Natural killer cell treated with Interleukin-12 subunit alpha and Interleukin-12 subunit beta and Interleukin-15 and Interleukin-18, amount 100 ng/mL, for 72 hours (primary cell): ENCODE data around the gene GCSH. TPM values are rescaled to one million over a fixed set of nuclear protein-coding genes. Genes with fewer than 3 reads are reported as not detected.
A peak's percentile ranks its signal among the peaks of the same experiment; 100 is the strongest.
"Not testable (repeated sequence)": the region's sequence is repeated elsewhere in the genome, so short reads cannot be mapped to it uniquely, and the experiment has no call there.

Source experiments
- ATAC-seq, 2 donors: fragments of 150-1000 bp; cut with Tn5 transposase in 1 of 2; sonication (Bioruptor Pico), chemical (Tn5 transposase) in 1 of 2; 2 replicates each; pipeline ENCODE4 v1.10.0; 2021
- DNase-seq: peaks from one replicate; pipeline ENCODE4 v3.0.0; 2022; ENCODE audit warnings: low spot score
- H3K27ac Mint-ChIP-seq, 2 donors: 1 replicate in 1 of 2; 2 replicates in 1 of 2; pipeline ENCODE4 v1.8.0; 2022; ENCODE audit warnings: mixed read lengths in 2 of 2, mild to moderate bottlenecking in 1 of 2, moderate library complexity in 1 of 2
- H3K27me3 Mint-ChIP-seq, 2 donors: 1 replicate in 1 of 2; 2 replicates in 1 of 2; pipeline ENCODE4 v1.8.0; 2022; ENCODE audit warnings: mixed read lengths in 2 of 2
- H3K36me3 Mint-ChIP-seq: one replicate; pipeline ENCODE4 v1.8.0; 2022; ENCODE audit warnings: mixed read lengths
- H3K4me1 Mint-ChIP-seq, 2 donors: 1 replicate in 1 of 2; 2 replicates in 1 of 2; pipeline ENCODE4 v1.8.0; 2022; ENCODE audit warnings: low read depth in 2 of 2, mixed read lengths in 2 of 2, mild to moderate bottlenecking in 1 of 2
- H3K4me3 Mint-ChIP-seq: one replicate; pipeline ENCODE4 v1.8.0; 2022; ENCODE audit warnings: mixed read lengths
- H3K9me3 Mint-ChIP-seq: 2 replicates; pipeline ENCODE4 v1.8.0; 2022; ENCODE audit warnings: mixed read lengths
- total RNA-seq, 2 donors: library from RNA; stranded (reverse); gene quantifications; one replicate each; pipeline ENCODE4 v1.2.3, GENCODE V29; 2022

The GCSH gene
- total RNA-seq, 2 donors from 2014 or later: 10.6 to 38.7 TPM

- no peaks in the 10 kb centered on the region for H3K27me3 Mint-ChIP-seq
These were observed 25.3 kb upstream of the GCSH start for GRCh38 chr16:81121474-81121990.

DNA sequence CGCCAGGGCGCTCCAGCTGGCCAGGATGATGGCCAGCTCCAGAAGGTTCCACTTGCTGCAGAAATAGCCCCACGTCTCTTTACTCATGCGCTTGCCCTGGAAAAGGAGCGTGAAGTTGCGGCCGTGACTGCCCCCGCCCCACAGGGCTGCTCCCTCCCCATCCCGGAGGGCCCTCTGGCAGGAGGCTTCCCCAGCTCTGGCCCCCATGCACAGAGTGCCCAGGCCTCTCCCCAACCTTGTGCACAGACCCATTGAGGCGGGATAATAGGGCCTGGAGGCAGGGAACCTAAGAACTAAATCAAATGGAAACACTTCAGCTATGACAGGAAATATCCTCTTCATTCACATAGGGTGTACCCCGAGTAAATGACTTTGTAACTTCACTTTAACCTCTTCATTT, 21.2 kb upstream of the GCSH start:
- H3K27me3 Mint-ChIP-seq: peaks cover 2 to 8% of the 10 kb centered on the region in 2 donors
- H3K9me3 Mint-ChIP-seq: no peaks in the 10 kb centered on the region
- ATAC-seq (peak in 1 of 2 donors; percentile 45), DNase-seq (no peak)
- H3K36me3 Mint-ChIP-seq: no peaks in the 10 kb centered on the region
- H3K4me3 Mint-ChIP-seq: no peak overlapping the region
- no peak overlapping the region for H3K27ac Mint-ChIP-seq
- H3K4me1 Mint-ChIP-seq: no peaks in the 10 kb centered on the region

More at GRCh38 chr16:81121474-81121990, 25.3 kb upstream of the GCSH start:
- Mint-ChIP-seq H3K9me3 (no peaks in the 10 kb centered on the region), H3K4me3 (no peak overlapping the region), H3K4me1 (no peaks in the 10 kb centered on the region), H3K27ac (no peak overlapping the region), H3K36me3 (no peaks in the 10 kb centered on the region)
- ATAC-seq (no peak), DNase-seq (no peak)

DNA sequence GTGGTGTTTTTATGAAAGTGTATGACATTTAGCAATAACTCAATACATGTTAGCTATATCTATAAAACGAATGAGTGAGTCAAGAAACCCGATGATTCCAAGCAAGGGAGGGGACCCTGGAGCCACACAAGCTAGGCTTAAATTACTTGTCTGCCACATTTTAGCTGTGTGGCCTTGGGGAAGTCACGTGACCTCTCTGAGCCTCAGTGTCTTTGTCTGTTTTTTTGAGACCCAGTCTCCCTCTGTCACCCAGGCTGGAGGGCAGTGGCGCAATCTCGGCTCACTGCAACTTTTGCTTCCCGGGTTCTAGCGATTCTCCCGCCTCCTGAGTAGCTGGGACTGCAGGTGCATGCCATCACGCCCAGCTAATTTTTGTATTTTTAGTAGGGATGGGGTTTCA, 20.1 kb upstream of the GCSH start:
- no peak overlapping the region for H3K4me3 Mint-ChIP-seq
- no peak for DNase-seq
- peaks cover 3 to 8% of the 10 kb centered on the region in 2 donors for H3K27me3 Mint-ChIP-seq
- no peak overlapping the region for H3K27ac Mint-ChIP-seq
- H3K9me3 Mint-ChIP-seq: no peaks in the 10 kb centered on the region
- no peaks in the 10 kb centered on the region for H3K4me1 Mint-ChIP-seq
- H3K36me3 Mint-ChIP-seq: no peaks in the 10 kb centered on the region
- ATAC-seq: no peak

DNA sequence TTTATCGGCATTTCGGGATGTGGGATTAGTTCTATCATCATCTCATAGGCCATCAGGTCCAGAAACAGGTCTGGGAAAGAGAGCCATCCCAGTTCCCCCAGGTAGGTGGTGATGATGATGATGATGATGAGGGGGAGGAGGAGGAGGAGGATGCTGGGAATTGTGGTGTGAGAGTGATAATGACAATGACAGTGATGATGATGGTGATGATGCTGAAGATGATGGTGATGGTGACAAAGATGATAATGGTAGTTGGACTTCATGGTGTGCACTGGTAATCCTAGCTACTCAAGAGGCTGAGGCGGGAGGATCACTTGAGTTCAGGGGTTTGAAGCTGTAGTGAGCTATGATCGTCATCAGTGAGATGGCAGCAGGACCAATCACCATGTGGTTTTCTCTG, 16.3 kb upstream of the GCSH start:
- ATAC-seq (no peak), DNase-seq (no peak)
- Mint-ChIP-seq H3K4me3 (no peak overlapping the region), H3K36me3 (no peaks in the 10 kb centered on the region), H3K4me1 (no peaks in the 10 kb centered on the region), H3K9me3 (no peaks in the 10 kb centered on the region), H3K27me3 (peaks cover 4 to 8% of the 10 kb centered on the region in 2 donors), H3K27ac (no peak overlapping the region)

DNA sequence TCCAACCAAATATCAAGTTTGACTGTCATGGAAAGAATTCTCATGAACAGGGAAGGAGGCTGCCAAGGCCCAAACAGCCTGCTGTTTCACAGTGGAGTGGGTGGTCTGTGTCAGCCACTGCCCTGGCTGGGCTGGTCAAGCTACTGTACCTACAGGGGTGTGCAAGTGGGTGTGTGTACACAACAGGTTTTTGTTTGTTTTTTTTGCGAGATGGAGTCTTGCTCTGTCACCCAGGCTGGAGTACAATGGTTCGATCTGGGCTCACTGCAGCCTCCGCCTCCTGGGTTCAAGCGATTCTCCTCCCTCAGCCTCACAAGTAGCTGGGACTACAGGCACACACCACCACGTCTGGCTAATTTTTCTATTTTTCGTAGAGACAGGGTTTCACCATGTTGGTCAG, 13.1 kb upstream of the GCSH start:
- DNase-seq, ATAC-seq: not testable (repeated sequence)

GRCh38 chr16:81107511-81107910, 11.3 kb upstream of the GCSH start:
- DNase-seq (no peak), ATAC-seq (no peak)
- Mint-ChIP-seq H3K27ac (no peak overlapping the region), H3K9me3 (no peaks in the 10 kb centered on the region), H3K4me1 (no peaks in the 10 kb centered on the region), H3K27me3 (peaks cover 8 to 9% of the 10 kb centered on the region in 2 donors), H3K4me3 (no peak overlapping the region), H3K36me3 (no peaks in the 10 kb centered on the region)

More for the DNA sequence above, 13.1 kb upstream of the GCSH start:
- not testable (repeated sequence) for H3K4me3 Mint-ChIP-seq, H3K27me3 Mint-ChIP-seq, H3K9me3 Mint-ChIP-seq, H3K36me3 Mint-ChIP-seq, H3K4me1 Mint-ChIP-seq, H3K27ac Mint-ChIP-seq

- H3K27ac Mint-ChIP-seq: no peak overlapping the region
- peaks cover 8% of the 10 kb centered on the region in 2 donors for H3K27me3 Mint-ChIP-seq
- H3K36me3 Mint-ChIP-seq: no peaks in the 10 kb centered on the region
- no peak overlapping the region for H3K4me3 Mint-ChIP-seq
- ATAC-seq (no peak), DNase-seq (no peak)
- H3K9me3 Mint-ChIP-seq: no peaks in the 10 kb centered on the region
- no peaks in the 10 kb centered on the region for H3K4me1 Mint-ChIP-seq
These were observed 10.8 kb upstream of the GCSH start for GRCh38 chr16:81106826-81107503.

GRCh38 chr16:81105946-81106345, 9.8 kb upstream of the GCSH start:
- no peaks in the 10 kb centered on the region for H3K36me3 Mint-ChIP-seq
- no peaks in the 10 kb centered on the region for H3K4me1 Mint-ChIP-seq
- no peaks in the 10 kb centered on the region for H3K9me3 Mint-ChIP-seq
- no peak for ATAC-seq
- no peak overlapping the region for H3K27ac Mint-ChIP-seq
- H3K4me3 Mint-ChIP-seq: no peak overlapping the region
- H3K27me3 Mint-ChIP-seq: peaks cover 8% of the 10 kb centered on the region in 2 donors
- no peak for DNase-seq

DNA sequence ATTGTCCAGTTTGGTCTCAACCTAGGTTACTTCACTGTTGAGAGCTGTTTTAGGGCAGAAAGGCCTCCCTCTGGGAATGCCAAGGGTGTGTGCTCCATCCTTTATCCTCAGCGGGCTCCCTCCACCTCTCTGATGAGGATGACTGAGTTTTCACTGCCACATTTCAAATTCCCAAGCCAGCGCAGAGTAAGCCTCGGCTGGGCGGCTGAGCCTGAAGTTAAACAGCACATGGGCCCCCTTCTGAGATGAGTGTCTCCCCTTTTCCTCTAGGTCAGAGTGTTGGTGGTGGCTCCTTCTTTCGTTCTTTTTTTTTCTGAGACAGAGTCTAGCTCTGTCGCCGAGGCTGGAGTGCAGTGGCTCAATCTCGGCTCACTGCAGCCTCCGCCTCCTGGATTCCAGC, 5.5 kb upstream of the GCSH start:
- no peaks in the 10 kb centered on the region for H3K36me3 Mint-ChIP-seq
- H3K27me3 Mint-ChIP-seq: peaks cover 2 to 8% of the 10 kb centered on the region in 2 donors
- ATAC-seq (no peak), DNase-seq (no peak)
- H3K4me1 Mint-ChIP-seq: peaks cover under 1 to 1% of the 10 kb centered on the region in 2 donors
- H3K4me3 Mint-ChIP-seq: no peak overlapping the region
- H3K27ac Mint-ChIP-seq: no peak overlapping the region
- no peaks in the 10 kb centered on the region for H3K9me3 Mint-ChIP-seq

DNA sequence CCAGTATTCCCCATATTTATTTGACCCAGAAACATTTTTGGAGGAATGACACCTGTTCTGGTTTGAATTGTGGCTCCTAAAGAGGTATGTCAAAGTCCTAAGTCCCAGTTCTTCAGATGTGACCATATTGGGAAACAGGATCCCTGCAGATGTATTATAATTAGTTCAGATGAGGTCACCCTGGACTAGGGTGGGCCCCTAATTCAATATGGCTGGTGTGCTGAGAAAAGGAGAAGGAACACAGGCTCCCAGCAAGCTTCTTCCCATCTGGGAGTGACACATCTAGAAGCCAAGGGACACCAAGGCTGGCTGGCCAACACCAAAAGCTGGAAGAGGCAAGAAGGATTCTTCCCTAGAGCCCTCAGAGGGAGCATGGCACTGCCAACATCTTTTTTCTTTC, 3.8 kb upstream of the GCSH start:
- H3K4me3 Mint-ChIP-seq: no peak overlapping the region

GRCh38 chr16:81097230-81097629, 1.0 kb upstream of the GCSH start:
- Mint-ChIP-seq H3K4me3 (no peak overlapping the region), H3K27ac (no peak overlapping the region)

More for the DNA sequence above, 3.8 kb upstream of the GCSH start:
- no peak for ATAC-seq
- Mint-ChIP-seq H3K27ac (no peak overlapping the region), H3K27me3 (peaks cover 2 to 8% of the 10 kb centered on the region in 2 donors), H3K36me3 (no peaks in the 10 kb centered on the region), H3K4me1 (peaks cover 4 to 6% of the 10 kb centered on the region in 2 donors), H3K9me3 (peaks cover 4% of the 10 kb centered on the region)
- DNase-seq: no peak

DNA sequence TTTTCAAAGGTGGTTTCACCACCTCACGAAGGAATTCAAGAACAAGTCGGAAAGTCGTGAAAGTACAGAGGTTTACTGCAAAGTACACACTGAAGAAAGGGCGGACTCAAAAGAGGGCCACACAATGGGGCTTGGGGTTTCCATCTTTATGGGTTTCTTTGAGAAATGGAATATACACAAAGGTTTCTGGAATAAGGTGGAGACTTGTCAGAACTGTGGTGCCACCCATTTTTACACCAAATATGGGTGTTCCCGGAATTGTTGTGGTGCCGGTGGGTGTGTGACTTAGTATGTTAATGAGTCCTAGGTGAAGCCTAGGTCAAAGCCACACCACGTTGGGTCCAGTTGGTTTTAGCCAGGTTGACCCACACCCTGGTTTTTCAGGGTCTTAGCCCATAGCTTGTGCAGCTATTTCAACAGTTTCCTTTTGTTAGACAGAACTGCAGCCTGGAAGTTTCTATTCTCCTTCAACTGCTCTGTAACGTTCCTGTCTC, 567 bp upstream of the GCSH start:
- Mint-ChIP-seq H3K27ac (peak overlapping the region in 1 of 2 donors; percentile 42), H3K9me3 (peaks cover 4% of the 10 kb centered on the region), H3K36me3 (no peaks in the 10 kb centered on the region), H3K27me3 (no peaks in the 10 kb centered on the region), H3K4me1 (peaks cover 4 to 6% of the 10 kb centered on the region in 2 donors), H3K4me3 (peak overlapping the region; percentile 42)
- ATAC-seq (no peak), DNase-seq (no peak)

More at GRCh38 chr16:81097230-81097629, 1.0 kb upstream of the GCSH start:
- no peaks in the 10 kb centered on the region for H3K36me3 Mint-ChIP-seq
- ATAC-seq (no peak), DNase-seq (no peak)
- peaks cover 4% of the 10 kb centered on the region for H3K9me3 Mint-ChIP-seq
- peaks cover 4 to 6% of the 10 kb centered on the region in 2 donors for H3K4me1 Mint-ChIP-seq
- no peaks in the 10 kb centered on the region for H3K27me3 Mint-ChIP-seq

DNA sequence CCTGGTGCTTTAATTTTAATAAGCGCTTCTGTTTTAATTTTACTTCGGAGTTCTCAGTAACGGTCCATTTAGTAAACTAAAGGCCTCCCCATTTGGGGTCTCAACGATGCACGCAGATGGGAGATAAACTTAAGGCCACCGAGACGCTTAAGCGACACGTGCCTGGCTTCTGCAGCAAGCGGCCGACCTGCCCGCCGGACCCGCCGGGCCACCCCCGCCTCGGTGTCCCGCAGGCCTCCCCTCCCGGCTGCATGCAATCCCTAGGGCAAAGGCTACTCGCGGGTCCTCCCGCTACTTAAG, 592 bp downstream of the GCSH start:
- Mint-ChIP-seq H3K27me3 (no peaks in the 10 kb centered on the region), H3K4me1 (peaks cover 4 to 6% of the 10 kb centered on the region in 2 donors), H3K9me3 (peaks cover 4% of the 10 kb centered on the region), H3K4me3 (peak overlapping the region; percentile 81), H3K36me3 (no peaks in the 10 kb centered on the region), H3K27ac (no peak overlapping the region)
- ATAC-seq (no peak), DNase-seq (no peak)

GRCh38 chr16:81094771-81095251, 1.4 kb downstream of the GCSH start:
- H3K27ac Mint-ChIP-seq: no peak overlapping the region
- H3K27me3 Mint-ChIP-seq: no peaks in the 10 kb centered on the region
- ATAC-seq (no peak), DNase-seq (no peak)
- H3K9me3 Mint-ChIP-seq: peaks cover 4% of the 10 kb centered on the region
- H3K4me3 Mint-ChIP-seq: peak overlapping the region; percentile 81
- peaks cover 4 to 6% of the 10 kb centered on the region in 2 donors for H3K4me1 Mint-ChIP-seq
- H3K36me3 Mint-ChIP-seq: no peaks in the 10 kb centered on the region
